Prostate gland (tissue), 2 donors: ENCODE data around the gene GPR137B.

ENCODE experiments used
- POLR2A ChIP-seq: fragments of 450-650 bp; IDR thresholded peaks from one replicate; pipeline ENCODE4 v1.6.1; 2016; ENCODE audit warnings: antibody characterized with exemption, mild to moderate bottlenecking
- TF ChIP-seq, protein P1 (sequence below), 4 experiments: fragments of 200-600 bp in 2 of 4; fragments of 450-650 bp in 2 of 4; sonication (generic) in 2 of 4; IDR thresholded peaks; 1 replicate in 3 of 4; 2 replicates in 1 of 4; pipeline ENCODE4 v1.5.1; 2016 to 2019; ENCODE audit warnings: antibody characterized with exemption in 4 of 4, mild to moderate bottlenecking in 2 of 4, moderate library complexity in 2 of 4

DNA sequence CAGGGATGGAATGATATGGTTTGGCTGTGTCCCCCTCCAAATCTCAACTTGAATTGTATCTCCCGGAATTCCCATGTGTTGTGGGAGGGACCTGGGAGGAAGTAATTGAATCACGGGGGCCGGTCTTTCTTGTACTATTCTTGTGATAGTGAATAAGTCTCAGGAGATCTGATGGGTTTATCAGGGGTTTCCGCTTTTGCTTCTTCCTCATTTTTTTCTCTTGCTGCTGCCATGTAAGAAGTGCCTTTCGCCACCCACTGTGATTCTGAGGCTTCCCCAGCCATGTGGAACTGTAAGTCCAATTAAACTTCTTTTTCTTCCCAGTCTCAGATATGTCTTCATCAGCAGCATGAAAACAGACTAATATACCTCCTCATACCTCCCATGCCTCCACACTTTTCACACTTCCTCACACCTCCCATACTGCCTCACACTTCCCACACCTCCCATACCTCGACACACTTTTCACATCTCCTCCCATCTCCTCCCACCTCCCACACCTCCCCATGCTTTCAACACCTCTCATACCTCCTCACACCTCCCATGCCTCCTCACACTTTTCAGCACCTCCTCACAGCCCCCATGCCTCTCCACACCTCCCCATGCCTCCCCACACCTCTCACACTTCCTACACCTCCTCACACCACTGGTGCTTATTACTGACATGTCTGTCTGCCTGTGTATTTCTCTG is 21.3 kb downstream of the GPR137B start:
- TF ChIP-seq POLR2A = no peak
- TF ChIP-seq, protein P1, sequence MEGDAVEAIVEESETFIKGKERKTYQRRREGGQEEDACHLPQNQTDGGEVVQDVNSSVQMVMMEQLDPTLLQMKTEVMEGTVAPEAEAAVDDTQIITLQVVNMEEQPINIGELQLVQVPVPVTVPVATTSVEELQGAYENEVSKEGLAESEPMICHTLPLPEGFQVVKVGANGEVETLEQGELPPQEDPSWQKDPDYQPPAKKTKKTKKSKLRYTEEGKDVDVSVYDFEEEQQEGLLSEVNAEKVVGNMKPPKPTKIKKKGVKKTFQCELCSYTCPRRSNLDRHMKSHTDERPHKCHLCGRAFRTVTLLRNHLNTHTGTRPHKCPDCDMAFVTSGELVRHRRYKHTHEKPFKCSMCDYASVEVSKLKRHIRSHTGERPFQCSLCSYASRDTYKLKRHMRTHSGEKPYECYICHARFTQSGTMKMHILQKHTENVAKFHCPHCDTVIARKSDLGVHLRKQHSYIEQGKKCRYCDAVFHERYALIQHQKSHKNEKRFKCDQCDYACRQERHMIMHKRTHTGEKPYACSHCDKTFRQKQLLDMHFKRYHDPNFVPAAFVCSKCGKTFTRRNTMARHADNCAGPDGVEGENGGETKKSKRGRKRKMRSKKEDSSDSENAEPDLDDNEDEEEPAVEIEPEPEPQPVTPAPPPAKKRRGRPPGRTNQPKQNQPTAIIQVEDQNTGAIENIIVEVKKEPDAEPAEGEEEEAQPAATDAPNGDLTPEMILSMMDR (IDR thresholded peaks at IDR 0.05) = no peak
